K562 (cell line): Measurements from ENCODE around the gene SLC19A1.

ENCODE experiments used
- EZH2 ChIP-seq: IDR thresholded peaks from 2 replicates; pipeline ENCODE4 v1.6.1; 2012; ENCODE audit warnings: low read depth, mild to moderate bottlenecking, inconsistent platforms, low read length, borderline replicate concordance
- MAFG ChIP-seq: fragments of 450-650 bp; conservative IDR thresholded peaks from 2 replicates; pipeline ENCODE4 v1.6.1; 2016; ENCODE audit warnings: missing genetic modification characterization, missing compliant biosample characterization
- SP1 ChIP-seq: sonication (generic); formaldehyde crosslinking; IDR thresholded peaks from 2 replicates; pipeline ENCODE4 v1.8.1; 2022; ENCODE audit warnings: mild to moderate bottlenecking, missing genetic modification reagents
- TBP ChIP-seq: optimal IDR thresholded peaks from 2 replicates; pipeline ENCODE3; 2011; ENCODE audit warnings: low read depth, low read length, improper control_type of control experiment
- TSC22D4 ChIP-seq: fragments of 450-650 bp; IDR thresholded peaks from 2 replicates; pipeline ENCODE4 v1.6.1; 2016; ENCODE audit warnings: missing genetic modification characterization, missing biosample characterization, control low read depth
- TF ChIP-seq, protein P1 (sequence below): sonication (generic); formaldehyde crosslinking; IDR thresholded peaks from 2 replicates; pipeline ENCODE4 v1.5.0; 2020; ENCODE audit warnings: missing genetic modification reagents
- TF ChIP-seq, protein P2 (sequence below): fragments of 450-650 bp; IDR thresholded peaks from 2 replicates; pipeline ENCODE4 v1.6.1; 2014; ENCODE audit warnings: low read depth, mild to moderate bottlenecking, moderate library complexity, borderline replicate concordance
- TF ChIP-seq, protein P3 (sequence below), 3 experiments: IDR thresholded peaks in 2 of 3; conservative IDR thresholded peaks in 1 of 3; 2 replicates each; pipeline ENCODE4 v1.5.1; 2011 to 2012; ENCODE audit warnings: low read length in 3 of 3, mild to moderate bottlenecking in 3 of 3, control low read depth in 2 of 3, improper control_type of control experiment in 1 of 3, inconsistent platforms in 1 of 3, low read depth in 1 of 3, mixed read lengths in 1 of 3, moderate library complexity in 1 of 3; ENCODE audit not compliant: insufficient read depth in 2 of 3

DNA sequence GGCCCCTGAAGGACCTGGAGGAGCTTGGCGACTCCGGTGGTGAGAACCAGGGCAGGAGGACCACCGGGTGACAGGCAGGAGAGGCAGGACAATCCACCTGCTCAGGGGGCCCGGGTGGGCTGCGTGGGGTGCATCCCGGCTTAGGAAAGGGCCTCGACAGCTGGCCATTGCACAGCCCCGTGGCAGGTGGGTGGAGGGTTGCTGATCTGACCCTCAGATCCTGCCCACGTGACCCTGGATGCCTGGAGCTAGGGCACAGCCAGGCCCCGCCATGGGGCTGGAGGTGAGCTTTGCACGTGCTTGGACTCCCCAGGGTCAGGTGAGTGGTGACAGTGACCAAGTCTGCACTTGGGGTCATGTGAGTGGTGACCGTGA, 35.5 kb upstream of the SLC19A1 start:
- TF ChIP-seq TSC22D4 = no peak
- TF ChIP-seq MAFG (tag) = no peak
- TF ChIP-seq, protein P1, sequence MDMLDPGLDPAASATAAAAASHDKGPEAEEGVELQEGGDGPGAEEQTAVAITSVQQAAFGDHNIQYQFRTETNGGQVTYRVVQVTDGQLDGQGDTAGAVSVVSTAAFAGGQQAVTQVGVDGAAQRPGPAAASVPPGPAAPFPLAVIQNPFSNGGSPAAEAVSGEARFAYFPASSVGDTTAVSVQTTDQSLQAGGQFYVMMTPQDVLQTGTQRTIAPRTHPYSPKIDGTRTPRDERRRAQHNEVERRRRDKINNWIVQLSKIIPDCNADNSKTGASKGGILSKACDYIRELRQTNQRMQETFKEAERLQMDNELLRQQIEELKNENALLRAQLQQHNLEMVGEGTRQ (CRISPR knock-in tag) = peak; percentile 34
- TF ChIP-seq, protein P2, sequence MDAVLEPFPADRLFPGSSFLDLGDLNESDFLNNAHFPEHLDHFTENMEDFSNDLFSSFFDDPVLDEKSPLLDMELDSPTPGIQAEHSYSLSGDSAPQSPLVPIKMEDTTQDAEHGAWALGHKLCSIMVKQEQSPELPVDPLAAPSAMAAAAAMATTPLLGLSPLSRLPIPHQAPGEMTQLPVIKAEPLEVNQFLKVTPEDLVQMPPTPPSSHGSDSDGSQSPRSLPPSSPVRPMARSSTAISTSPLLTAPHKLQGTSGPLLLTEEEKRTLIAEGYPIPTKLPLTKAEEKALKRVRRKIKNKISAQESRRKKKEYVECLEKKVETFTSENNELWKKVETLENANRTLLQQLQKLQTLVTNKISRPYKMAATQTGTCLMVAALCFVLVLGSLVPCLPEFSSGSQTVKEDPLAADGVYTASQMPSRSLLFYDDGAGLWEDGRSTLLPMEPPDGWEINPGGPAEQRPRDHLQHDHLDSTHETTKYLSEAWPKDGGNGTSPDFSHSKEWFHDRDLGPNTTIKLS = no peak
- TF ChIP-seq EZH2 = no peak
- TF ChIP-seq, protein P3, sequence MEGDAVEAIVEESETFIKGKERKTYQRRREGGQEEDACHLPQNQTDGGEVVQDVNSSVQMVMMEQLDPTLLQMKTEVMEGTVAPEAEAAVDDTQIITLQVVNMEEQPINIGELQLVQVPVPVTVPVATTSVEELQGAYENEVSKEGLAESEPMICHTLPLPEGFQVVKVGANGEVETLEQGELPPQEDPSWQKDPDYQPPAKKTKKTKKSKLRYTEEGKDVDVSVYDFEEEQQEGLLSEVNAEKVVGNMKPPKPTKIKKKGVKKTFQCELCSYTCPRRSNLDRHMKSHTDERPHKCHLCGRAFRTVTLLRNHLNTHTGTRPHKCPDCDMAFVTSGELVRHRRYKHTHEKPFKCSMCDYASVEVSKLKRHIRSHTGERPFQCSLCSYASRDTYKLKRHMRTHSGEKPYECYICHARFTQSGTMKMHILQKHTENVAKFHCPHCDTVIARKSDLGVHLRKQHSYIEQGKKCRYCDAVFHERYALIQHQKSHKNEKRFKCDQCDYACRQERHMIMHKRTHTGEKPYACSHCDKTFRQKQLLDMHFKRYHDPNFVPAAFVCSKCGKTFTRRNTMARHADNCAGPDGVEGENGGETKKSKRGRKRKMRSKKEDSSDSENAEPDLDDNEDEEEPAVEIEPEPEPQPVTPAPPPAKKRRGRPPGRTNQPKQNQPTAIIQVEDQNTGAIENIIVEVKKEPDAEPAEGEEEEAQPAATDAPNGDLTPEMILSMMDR (IDR thresholded peaks at IDR 0.05 in 2 of 3, conservative IDR thresholded peaks at IDR 0.05 in 1 of 3; ENCODE audit: insufficient read depth in 2 of 3, low read depth in 1 of 3, low read length in 3 of 3) = no peak
- TF ChIP-seq TBP = no peak
- TF ChIP-seq SP1 = no peak
